ENCODE results near the gene EHD1.

DNA sequence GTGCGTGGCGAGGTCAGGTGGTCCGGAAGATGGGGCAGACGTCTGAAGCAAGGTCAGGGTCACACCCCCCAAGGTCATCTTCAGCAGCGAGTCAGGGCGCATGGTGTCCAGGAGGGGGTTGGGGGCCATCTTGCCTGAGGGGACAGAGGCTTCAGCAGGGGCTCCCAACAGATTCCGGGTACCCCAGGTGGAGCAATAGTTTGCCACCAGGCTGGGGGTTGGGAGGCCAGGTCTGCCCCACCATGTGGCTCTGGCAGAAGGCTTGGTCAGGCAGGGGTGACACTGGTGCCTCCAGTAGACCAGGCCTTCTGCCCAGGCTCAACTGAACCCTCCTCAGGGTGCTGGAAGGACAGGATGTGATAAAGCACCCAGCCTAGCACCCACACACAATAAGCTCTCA, 32.7 kb upstream of the EHD1 start:
- TF ChIP-seq CTCF (IDR thresholded peaks at IDR 0.05) (no peak), POLR2A (IDR thresholded peaks at IDR 0.05) (no peak)

All from esophagus squamous epithelium (tissue), 4 donors.